GM19467 (cell line): ENCODE data around the gene CFAP99.

Experiments used
- ATAC-seq: cut with Tn5 transposase; IDR thresholded peaks from one replicate; pipeline ENCODE4 v1.9.1; 2021; ENCODE audit warnings: mild to moderate bottlenecking, moderate library complexity; ENCODE audit not compliant: unreplicated experiment

The CFAP99 gene

DNA sequence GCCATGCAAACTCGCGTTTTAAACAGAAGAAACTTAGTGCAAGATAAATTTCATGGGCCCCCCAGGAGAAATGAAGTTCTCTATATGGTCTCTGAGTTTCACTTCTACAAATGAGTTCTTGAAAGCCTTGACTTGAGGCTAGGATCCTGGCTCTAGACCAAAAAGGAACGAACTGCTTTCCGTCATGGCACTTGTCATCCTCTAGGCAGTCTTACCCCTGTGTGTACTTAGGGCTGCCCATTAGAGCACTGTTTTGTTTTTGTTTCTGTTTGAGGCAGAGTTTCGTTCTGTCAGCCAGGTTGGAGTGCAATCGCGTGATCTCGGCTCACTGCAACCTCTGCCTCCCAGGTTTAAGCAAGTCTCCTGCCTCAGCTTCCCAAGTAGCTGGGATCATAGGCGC is 79.2 kb downstream of the CFAP99 start:
- ATAC-seq, result peak; percentile 81

DNA sequence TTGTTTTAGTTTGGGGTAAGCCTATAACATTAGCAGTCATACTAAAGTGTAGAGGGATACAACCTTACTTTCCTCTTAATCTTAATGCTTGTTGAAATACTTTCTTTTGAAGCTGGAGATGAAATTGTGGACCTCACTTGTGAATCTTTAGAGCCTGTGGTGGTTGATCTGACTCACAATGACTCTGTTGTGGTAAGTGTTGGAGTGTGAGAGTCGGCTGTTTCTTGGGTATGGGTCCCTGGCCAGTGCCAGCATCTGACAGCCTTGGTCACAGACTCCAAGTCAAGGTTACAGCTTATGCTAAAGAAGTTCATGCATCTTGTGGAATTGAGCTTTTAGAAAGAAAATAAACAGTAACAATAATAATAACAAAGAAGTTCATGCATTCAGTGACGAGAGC is 81.8 kb downstream of the CFAP99 start:
- ATAC-seq, result no peak

DNA sequence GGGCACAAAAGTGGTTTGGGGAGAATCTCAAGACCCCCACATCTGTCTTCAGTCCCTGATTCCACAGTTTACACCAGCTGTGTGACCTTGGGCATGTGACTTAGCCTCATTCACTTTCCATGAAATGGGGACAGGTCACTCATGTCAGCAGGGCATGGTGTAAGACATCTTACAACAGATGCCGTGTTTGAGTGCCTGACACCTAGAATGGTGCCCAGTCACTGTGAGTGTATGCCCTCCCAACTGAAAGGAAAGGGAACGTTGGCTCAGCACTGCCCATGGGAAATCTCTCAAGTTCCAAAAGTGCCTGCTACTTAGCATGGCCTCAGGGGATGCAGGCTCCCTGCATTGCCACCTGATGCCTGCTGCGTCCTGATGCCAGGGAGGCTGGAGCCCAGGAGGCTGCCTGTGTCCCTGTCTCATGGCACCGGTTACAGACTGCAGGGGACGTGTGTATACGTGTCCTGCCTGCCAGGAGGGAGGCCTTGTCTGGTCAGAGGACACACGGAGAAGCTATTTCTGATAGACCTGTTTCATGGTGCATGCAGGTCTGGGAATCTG is 82.4 kb downstream of the CFAP99 start:
- ATAC-seq, result no peak

DNA sequence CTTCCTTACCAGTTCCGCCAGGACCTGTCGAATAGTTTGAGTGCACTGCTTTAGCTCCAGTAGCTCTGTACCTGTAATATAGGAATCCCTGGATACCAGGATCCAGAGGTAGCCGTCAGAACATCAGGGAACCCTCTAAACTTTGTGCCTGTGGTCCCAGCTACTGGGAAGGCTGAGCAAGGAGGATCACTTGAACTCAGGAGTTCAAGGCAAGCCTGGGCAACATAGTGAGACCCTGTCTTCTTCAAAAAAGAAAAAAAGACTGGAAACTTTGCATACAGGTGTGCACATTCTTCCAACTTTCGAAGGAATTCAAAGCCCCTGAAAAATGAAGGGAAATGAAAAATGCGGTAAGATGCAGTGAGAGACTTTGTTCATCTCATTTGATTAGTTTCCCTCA is 85.1 kb downstream of the CFAP99 start:
- ATAC-seq, result no peak

DNA sequence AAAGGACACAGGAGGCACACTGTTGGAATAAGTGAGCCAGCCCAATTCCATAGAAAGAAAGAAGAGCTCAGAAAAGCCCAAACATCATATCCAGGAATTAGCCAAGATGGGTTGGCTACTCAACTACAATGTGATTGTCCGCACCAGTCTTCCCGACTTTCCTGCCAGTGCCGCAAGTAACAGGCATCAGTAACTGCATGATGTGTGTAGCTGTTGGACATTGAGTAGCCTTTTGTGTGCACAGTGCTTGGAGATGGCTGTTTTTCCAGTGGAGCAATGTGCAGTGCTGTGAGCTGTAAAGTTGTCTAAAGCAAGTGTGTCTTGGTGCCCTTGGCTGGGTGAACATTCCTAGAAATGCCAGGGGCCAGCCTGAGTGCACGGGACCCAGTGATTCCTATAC is 88.5 kb downstream of the CFAP99 start:
- ATAC-seq, result no peak

DNA sequence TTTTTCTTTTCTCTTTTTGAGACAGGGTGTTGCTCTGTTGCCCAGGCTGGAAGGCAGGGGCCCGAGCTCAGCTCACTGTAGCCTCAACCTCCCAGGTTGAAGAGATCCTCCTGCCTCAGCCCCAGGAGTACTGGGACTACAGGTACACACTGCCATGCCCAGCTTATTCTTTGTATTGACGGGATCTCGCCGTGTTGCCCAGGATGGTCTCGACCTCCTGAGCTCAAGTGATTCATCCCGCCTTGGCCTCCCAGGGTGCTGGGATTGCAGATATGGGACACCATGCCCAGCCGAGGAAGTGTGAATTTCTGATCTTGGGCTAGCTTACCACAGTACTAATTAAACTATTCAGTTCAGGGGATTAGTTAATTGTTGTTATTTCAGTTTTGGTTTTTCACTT is 89.1 kb downstream of the CFAP99 start:
- ATAC-seq, result no peak

DNA sequence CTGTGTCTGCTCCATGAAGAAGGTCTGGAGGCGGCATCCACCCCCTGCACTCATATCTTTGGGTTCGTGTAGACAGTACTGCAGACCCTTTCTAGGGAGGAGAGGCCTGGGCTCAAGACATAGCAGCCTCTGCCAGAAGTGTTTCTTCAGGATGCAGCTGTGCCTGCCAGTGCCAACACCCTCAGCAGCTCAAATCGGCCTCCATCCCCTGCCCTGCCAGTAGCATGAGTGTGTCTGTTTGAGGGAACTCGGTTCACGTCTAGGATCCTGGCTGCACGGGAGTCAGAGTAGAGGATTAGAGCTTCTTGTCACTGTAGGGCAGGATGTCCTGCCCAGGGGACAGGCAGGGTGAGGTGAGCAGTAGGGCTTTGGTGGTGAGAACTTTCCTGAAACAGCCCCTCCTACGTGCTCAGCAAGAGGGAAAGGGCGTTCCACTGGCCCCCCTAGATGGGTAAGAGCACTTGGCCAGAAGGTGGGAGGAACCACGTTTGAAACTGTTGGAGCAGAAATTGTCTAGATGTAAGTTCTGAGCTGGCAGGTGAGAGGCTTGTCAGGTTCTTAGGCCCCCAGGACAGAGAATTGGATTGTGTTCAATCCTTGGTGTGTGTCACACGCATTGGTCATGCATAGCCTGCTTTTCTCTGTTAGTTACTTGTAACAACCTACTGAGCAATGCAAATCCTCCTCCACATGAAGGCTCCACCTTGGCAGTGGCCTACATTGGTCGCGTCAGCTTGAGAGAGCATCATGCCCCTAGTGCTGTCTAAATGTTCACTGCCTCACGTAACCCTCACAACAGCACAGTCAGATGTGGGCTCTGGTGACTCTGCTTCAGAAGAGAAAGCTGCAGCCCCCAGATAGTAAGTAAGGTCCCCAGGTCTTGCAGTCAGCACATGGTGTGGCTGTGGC is 91.8 kb downstream of the CFAP99 start:
- ATAC-seq, result no peak

DNA sequence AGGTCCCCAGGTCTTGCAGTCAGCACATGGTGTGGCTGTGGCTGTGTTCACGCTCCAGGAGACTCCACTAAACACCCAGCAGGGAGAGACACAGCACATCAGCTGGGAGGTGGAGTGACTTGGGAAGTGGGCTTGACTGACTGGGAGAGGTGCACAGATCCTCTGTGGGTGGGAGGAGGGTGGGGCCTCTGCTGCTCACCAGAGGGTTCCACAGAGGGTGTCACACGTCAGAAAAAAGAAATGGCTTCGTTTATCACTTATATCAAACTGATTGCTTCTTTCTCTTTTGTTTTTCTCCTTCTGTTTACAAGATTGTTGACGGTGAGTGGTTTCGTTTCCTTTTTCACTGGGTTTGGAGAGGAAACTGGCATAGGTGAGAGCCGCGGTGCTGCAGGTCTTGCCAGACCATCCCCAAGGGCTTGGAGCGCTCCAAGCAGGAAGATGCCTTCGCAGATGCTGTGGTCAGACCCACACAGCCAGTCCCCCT is 92.9 kb downstream of the CFAP99 start:
- ATAC-seq, result no peak
